ENCODE measurements around the gene MXD3. TPM values are rescaled to one million over a fixed set of nuclear protein-coding genes. Genes with fewer than 3 reads are reported as not detected.

The MXD3 gene
- total and polyA plus RNA-seq, 10 of the 15 experiments (the other 5 are each of a cell fraction or from before 2014, with no cell fraction given), result 0.24 to 29.8 (median 13.5) TPM

DNA sequence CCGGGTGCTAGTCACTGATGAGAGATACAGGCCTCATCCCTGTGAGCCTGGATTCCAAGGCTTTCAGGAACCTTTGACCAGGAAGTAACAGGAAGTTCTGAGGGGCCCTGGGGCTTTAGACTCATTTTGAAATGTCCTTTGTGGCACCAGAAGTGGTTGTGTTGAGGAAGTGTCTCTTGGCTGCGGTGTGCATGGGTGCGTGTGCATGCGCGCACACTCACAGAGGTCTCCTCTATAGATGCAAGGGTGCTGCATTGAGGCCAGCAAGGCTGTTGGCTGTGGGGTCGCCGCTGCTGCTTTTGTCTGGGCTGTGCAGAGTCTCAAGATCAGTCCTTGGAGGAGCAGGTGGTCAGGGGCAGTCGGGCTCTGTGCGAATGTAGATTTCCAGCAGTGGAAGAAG lies 15.8 kb downstream of the MXD3 start:
- no peaks in the 10 kb centered on the region for H3K79me2 ChIP-seq (ENCODE audit: control insufficient read depth, insufficient read depth, low read length)
- ChIA-PET RAD21 (ENCODE audit: unreplicated experiment) (no interaction called here), CTCF (interaction anchor here (4.0 to 4.6 kb wide), 2 partner anchors 14 to 182 kb away, joined by 20 to 25 read pairs; no protein-coding TSS in a partner anchor), SMC1A (ENCODE audit: uncharacterized antibody, unreplicated experiment) (no interaction called here), POLR2A (interaction anchor here (1.1 kb wide), 1 partner anchor 172 kb away, joined by 3 read pairs; no protein-coding TSS in a partner anchor)
- peaks cover 30% of the 10 kb centered on the region for H3K4me1 ChIP-seq (ENCODE audit: control insufficient read depth, insufficient read depth, low read length)
- H3K36me3 ChIP-seq (ENCODE audit: control insufficient read depth in 2 of 2, insufficient read depth in 2 of 2, low read length in 1 of 2), result peaks cover 26 to 37% of the 10 kb centered on the region in 2 experiments
- no peaks in the 10 kb centered on the region for H3K27me3 ChIP-seq (replicated peaks in 1 of 2; ENCODE audit: control insufficient read depth in 2 of 2, insufficient read depth in 2 of 2, low read length in 1 of 2)
- ATAC-seq (no peak), DNase-seq (ENCODE audit: low read depth, low spot score) (no peak), FAIRE-seq (no peak)
- intact Hi-C loops (cut with micrococcal nuclease; ENCODE audit: unreplicated experiment), result no loop called here
- no peak overlapping the region; the same call in 1 of the 2 replicates for H3K9ac ChIP-seq (ENCODE audit: control insufficient read depth, insufficient read depth, low read length)
- BruUV-seq (replicated peaks), result no TSS peak
- peak; percentile 28; the same call in 1 of the 2 replicates for TF ChIP-seq RUNX3 (IDR thresholded peaks at IDR 0.05; ENCODE audit: low read length)
- peak in 1 of 2 experiments; percentile 66; a peak in 2 of 4 replicates for TF ChIP-seq ETV6 (conservative IDR thresholded peaks at IDR 0.05 in 1 of 2, IDR thresholded peaks at IDR 0.05 in 1 of 2; ENCODE audit: borderline replicate concordance in 1 of 2, low read depth in 1 of 2)
- TF ChIP-seq POLR2A (IDR thresholded peaks at IDR 0.05; ENCODE audit: low read depth, low read length), result peak; percentile 39; the same call in 1 of the 2 replicates
- TF ChIP-seq CHD1 (IDR thresholded peaks at IDR 0.05; ENCODE audit: low read depth, low read length), result no peak
- no peak overlapping the region for H2AFZ ChIP-seq (ENCODE audit: control insufficient read depth, low read depth, low read length)
- no peaks in the 10 kb centered on the region for H4K20me1 ChIP-seq (ENCODE audit: control insufficient read depth, insufficient read depth)
- H3K9me3 ChIP-seq (replicated peaks; ENCODE audit: control insufficient read depth, insufficient read depth, low read length), result no peaks in the 10 kb centered on the region
- no peak overlapping the region for H3K4me3 ChIP-seq
- WGBS (ENCODE audit: insufficient coverage, insufficient replicate concordance, low lambda C conversion rate, missing lambda C conversion rate), result 70% methylated on average over 9 of the region's 9 CpGs
- in situ Hi-C loops (cut with MboI), result loop anchor here (5.0 kb wide), 1 partner anchor 179 kb away; no protein-coding TSS in a partner anchor
- peak overlapping the region; percentile 46 for H3K27ac ChIP-seq (ENCODE audit: control insufficient read depth, insufficient read depth)
- H3K4me2 ChIP-seq (ENCODE audit: control insufficient read depth, insufficient read depth), result no peak overlapping the region

- POLR2A ChIA-PET, result no interaction called here
- Histone ChIP-seq H3K4me2 (ENCODE audit: control insufficient read depth, insufficient read depth) (no peak overlapping the region), H3K4me3 (no peak overlapping the region), H3K27me3 (replicated peaks in 1 of 2; ENCODE audit: control insufficient read depth in 2 of 2, insufficient read depth in 2 of 2, low read length in 1 of 2) (no peaks in the 10 kb centered on the region), H3K9ac (ENCODE audit: control insufficient read depth, insufficient read depth, low read length) (no peak overlapping the region), H3K79me2 (ENCODE audit: control insufficient read depth, insufficient read depth, low read length) (no peaks in the 10 kb centered on the region), H3K9me3 (replicated peaks; ENCODE audit: control insufficient read depth, insufficient read depth, low read length) (no peaks in the 10 kb centered on the region), H3K36me3 (ENCODE audit: control insufficient read depth in 2 of 2, insufficient read depth in 2 of 2, low read length in 1 of 2) (peaks cover 26 to 36% of the 10 kb centered on the region in 2 experiments), H2AFZ (ENCODE audit: control insufficient read depth, low read depth, low read length) (no peak overlapping the region), H4K20me1 (ENCODE audit: control insufficient read depth, insufficient read depth) (no peaks in the 10 kb centered on the region), H3K27ac (ENCODE audit: control insufficient read depth, insufficient read depth) (no peak overlapping the region), H3K4me1 (ENCODE audit: control insufficient read depth, insufficient read depth, low read length) (peaks cover 32% of the 10 kb centered on the region)
- in situ Hi-C loops (cut with MboI), result loop anchor here (5.0 kb wide), 1 partner anchor 177 kb away; no protein-coding TSS in a partner anchor
- RAD21 ChIA-PET (ENCODE audit: unreplicated experiment), result no interaction called here
- SMC1A ChIA-PET (ENCODE audit: uncharacterized antibody, unreplicated experiment), result interaction anchor here (1.3 kb wide), 1 partner anchor 181 kb away, joined by 5 read pairs; no protein-coding TSS in a partner anchor
- WGBS (ENCODE audit: insufficient coverage, insufficient replicate concordance, low lambda C conversion rate, missing lambda C conversion rate), result 100% methylated on average over 3 of the region's 3 CpGs
- DNase-seq (ENCODE audit: low read depth, low spot score) (no peak), FAIRE-seq (no peak), ATAC-seq (no peak)
- BruUV-seq (replicated peaks), result no TSS peak
- intact Hi-C loops (cut with micrococcal nuclease; ENCODE audit: unreplicated experiment), result no loop called here
- CTCF ChIA-PET, result interaction anchor here (4.0 kb wide), 1 partner anchor 181 kb away, joined by 20 read pairs; no protein-coding TSS in a partner anchor
- TF ChIP-seq KDM1A (IDR thresholded peaks at IDR 0.05; ENCODE audit: borderline replicate concordance), result no peak
- TF ChIP-seq, protein P1, sequence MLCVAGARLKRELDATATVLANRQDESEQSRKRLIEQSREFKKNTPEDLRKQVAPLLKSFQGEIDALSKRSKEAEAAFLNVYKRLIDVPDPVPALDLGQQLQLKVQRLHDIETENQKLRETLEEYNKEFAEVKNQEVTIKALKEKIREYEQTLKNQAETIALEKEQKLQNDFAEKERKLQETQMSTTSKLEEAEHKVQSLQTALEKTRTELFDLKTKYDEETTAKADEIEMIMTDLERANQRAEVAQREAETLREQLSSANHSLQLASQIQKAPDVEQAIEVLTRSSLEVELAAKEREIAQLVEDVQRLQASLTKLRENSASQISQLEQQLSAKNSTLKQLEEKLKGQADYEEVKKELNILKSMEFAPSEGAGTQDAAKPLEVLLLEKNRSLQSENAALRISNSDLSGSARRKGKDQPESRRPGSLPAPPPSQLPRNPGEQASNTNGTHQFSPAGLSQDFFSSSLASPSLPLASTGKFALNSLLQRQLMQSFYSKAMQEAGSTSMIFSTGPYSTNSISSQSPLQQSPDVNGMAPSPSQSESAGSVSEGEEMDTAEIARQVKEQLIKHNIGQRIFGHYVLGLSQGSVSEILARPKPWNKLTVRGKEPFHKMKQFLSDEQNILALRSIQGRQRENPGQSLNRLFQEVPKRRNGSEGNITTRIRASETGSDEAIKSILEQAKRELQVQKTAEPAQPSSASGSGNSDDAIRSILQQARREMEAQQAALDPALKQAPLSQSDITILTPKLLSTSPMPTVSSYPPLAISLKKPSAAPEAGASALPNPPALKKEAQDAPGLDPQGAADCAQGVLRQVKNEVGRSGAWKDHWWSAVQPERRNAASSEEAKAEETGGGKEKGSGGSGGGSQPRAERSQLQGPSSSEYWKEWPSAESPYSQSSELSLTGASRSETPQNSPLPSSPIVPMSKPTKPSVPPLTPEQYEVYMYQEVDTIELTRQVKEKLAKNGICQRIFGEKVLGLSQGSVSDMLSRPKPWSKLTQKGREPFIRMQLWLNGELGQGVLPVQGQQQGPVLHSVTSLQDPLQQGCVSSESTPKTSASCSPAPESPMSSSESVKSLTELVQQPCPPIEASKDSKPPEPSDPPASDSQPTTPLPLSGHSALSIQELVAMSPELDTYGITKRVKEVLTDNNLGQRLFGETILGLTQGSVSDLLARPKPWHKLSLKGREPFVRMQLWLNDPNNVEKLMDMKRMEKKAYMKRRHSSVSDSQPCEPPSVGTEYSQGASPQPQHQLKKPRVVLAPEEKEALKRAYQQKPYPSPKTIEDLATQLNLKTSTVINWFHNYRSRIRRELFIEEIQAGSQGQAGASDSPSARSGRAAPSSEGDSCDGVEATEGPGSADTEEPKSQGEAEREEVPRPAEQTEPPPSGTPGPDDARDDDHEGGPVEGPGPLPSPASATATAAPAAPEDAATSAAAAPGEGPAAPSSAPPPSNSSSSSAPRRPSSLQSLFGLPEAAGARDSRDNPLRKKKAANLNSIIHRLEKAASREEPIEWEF (IDR thresholded peaks at IDR 0.05; ENCODE audit: insufficient replicate concordance, low read depth, low read length), result no peak
- TF ChIP-seq FOXK2 (IDR thresholded peaks at IDR 0.05), result no peak
- no peak for TF ChIP-seq PRDM15 (CRISPR knock-in tag; IDR thresholded peaks at IDR 0.05)
These were observed 17.1 kb downstream of the MXD3 start for GRCh38 chr5:177294632-177295031.

Measured in GM12878 (cell line).